ENCODE measurements around the gene SCARB1.
A peak's percentile ranks its signal among the peaks of the same experiment; 100 is the strongest.

Gene SCARB1

GRCh38 chr12:124790650-124791400, 72.8 kb downstream of the SCARB1 start:
- DNase-seq: no peak

GRCh38 chr12:124788936-124789555, 74.6 kb downstream of the SCARB1 start:
- DNase-seq: no peak

GRCh38 chr12:124786061-124786964, 77.4 kb downstream of the SCARB1 start:
- DNase-seq: no peak

GRCh38 chr12:124784871-124785572, 78.6 kb downstream of the SCARB1 start:
- DNase-seq: no peak

- DNase-seq: no peak
These were observed 80.6 kb downstream of the SCARB1 start for GRCh38 chr12:124783087-124783486.

GRCh38 chr12:124782132-124782531, 81.5 kb downstream of the SCARB1 start:
- no peak for DNase-seq

GRCh38 chr12:124780752-124781685, 82.6 kb downstream of the SCARB1 start:
- DNase-seq: no peak

- DNase-seq: no peak
These were observed 83.3 kb downstream of the SCARB1 start for GRCh38 chr12:124780336-124780735.

- DNase-seq: no peak
These were observed 84.2 kb downstream of the SCARB1 start for GRCh38 chr12:124779161-124780141.

GRCh38 chr12:124778411-124778810, 85.3 kb downstream of the SCARB1 start:
- DNase-seq: peak; percentile 59 to 61

GRCh38 chr12:124777399-124778372, 86.0 kb downstream of the SCARB1 start:
- no peak for DNase-seq

- no peak for DNase-seq
These were observed 87.5 kb downstream of the SCARB1 start for GRCh38 chr12:124776125-124776513.

- peak; percentile 83 to 87 for DNase-seq
These were observed 89.0 kb downstream of the SCARB1 start for GRCh38 chr12:124774462-124775167.

- peak; percentile 71 for DNase-seq
These were observed 89.6 kb downstream of the SCARB1 start for GRCh38 chr12:124774054-124774461.

- no peak for DNase-seq
These were observed 91.1 kb downstream of the SCARB1 start for GRCh38 chr12:124772289-124773170.

- peak; percentile 93 for DNase-seq
These were observed 92.0 kb downstream of the SCARB1 start for GRCh38 chr12:124771462-124772288.
